HepG2 (cell line): ENCODE data around the gene RPS5. TPM values are rescaled to one million over a fixed set of nuclear protein-coding genes. Genes with fewer than 3 reads are reported as not detected.

ENCODE experiments used
- CHD2 ChIP-seq: IDR thresholded peaks from 2 replicates; pipeline ENCODE4 v1.6.1; 2011; ENCODE audit warnings: low read depth, low read length, improper control_type of control experiment
- IKZF5 ChIP-seq: IDR thresholded peaks from 2 replicates; pipeline ENCODE4 v1.6.1; 2018; ENCODE audit warnings: missing genetic modification reagents, mild to moderate bottlenecking, missing compliant biosample characterization
- PAWR ChIP-seq: sonication (generic); formaldehyde crosslinking; IDR thresholded peaks from 2 replicates; pipeline ENCODE4 v1.4.0; 2020; ENCODE audit warnings: missing genetic modification reagents, mild to moderate bottlenecking, borderline replicate concordance
- PRMT3 ChIP-seq: sonication (generic); formaldehyde crosslinking; IDR thresholded peaks from 2 replicates; pipeline ENCODE4 v1.8.1; 2022; ENCODE audit warnings: low read depth, mild to moderate bottlenecking, moderate library complexity, missing genetic modification reagents, borderline replicate concordance
- SAFB2 ChIP-seq: sonication (generic); formaldehyde crosslinking; IDR thresholded peaks from 2 replicates; pipeline ENCODE4 v1.5.1; 2020; ENCODE audit warnings: missing genetic modification reagents, low read depth, mild to moderate bottlenecking, borderline replicate concordance
- TBX3 ChIP-seq: fragments of 450-650 bp; IDR thresholded peaks from 2 replicates; pipeline ENCODE4 v1.6.1; 2017; ENCODE audit warnings: antibody characterized with exemption, mild to moderate bottlenecking, inconsistent platforms, borderline replicate concordance
- ZBTB7B ChIP-seq: sonication (generic); formaldehyde crosslinking; IDR thresholded peaks from 2 replicates; pipeline ENCODE4 v1.4.0; 2020; ENCODE audit warnings: missing genetic modification reagents
- ZNF770 ChIP-seq: sonication (generic); formaldehyde crosslinking; IDR thresholded peaks from 2 replicates; pipeline ENCODE4 v1.5.0; 2020; ENCODE audit warnings: mild to moderate bottlenecking, missing genetic modification reagents
- polyA plus RNA-seq, 8 experiments: library from polyadenylated mRNA; depleted of rRNA in 3 of 8; stranded (reverse) in 7 of 8; unstranded in 1 of 8; fragments of >200 nt; fragmentation: Illumina TruSeq in 4 of 8; extraction: Trizol in 4 of 8; gene quantifications; 2 replicates each; pipeline versions ENCODE4 v1.2.1 to v1.2.3, GENCODE V29; 2011 to 2016; ENCODE audit warnings: low read depth in 4 of 8, missing spikeins in 1 of 8, mixed read lengths in 1 of 8; ENCODE audit not compliant: insufficient read depth in 1 of 8
- total RNA-seq, 5 experiments: library from RNA; depleted of rRNA; stranded (reverse); fragments of >200 nt; fragmentation: Illumina TruSeq; extraction: Trizol; gene quantifications; 2 replicates each; pipeline ENCODE4 v1.2.3, GENCODE V29; 2016; ENCODE audit warnings: low read depth in 1 of 5
- TF ChIP-seq, protein P1 (sequence below): sonication (generic); formaldehyde crosslinking; IDR thresholded peaks from 2 replicates; pipeline ENCODE4 v1.4.0; 2020; ENCODE audit warnings: mild to moderate bottlenecking, missing genetic modification reagents
- TF ChIP-seq, protein P2 (sequence below): sonication (generic); formaldehyde crosslinking; IDR thresholded peaks from 2 replicates; pipeline ENCODE4 v1.4.0; 2020; ENCODE audit warnings: mild to moderate bottlenecking, missing genetic modification reagents
- TF ChIP-seq, protein P3 (sequence below): sonication (generic); formaldehyde crosslinking; IDR thresholded peaks from 2 replicates; pipeline ENCODE4 v1.5.0; 2020; ENCODE audit warnings: missing genetic modification reagents, mild to moderate bottlenecking, borderline replicate concordance

RPS5 gene
- total and polyA plus RNA-seq, 2 of the 13 experiments (the other 11 are each of a cell fraction or from before 2014, with no cell fraction given), result 1,544 to 4,408 TPM

DNA sequence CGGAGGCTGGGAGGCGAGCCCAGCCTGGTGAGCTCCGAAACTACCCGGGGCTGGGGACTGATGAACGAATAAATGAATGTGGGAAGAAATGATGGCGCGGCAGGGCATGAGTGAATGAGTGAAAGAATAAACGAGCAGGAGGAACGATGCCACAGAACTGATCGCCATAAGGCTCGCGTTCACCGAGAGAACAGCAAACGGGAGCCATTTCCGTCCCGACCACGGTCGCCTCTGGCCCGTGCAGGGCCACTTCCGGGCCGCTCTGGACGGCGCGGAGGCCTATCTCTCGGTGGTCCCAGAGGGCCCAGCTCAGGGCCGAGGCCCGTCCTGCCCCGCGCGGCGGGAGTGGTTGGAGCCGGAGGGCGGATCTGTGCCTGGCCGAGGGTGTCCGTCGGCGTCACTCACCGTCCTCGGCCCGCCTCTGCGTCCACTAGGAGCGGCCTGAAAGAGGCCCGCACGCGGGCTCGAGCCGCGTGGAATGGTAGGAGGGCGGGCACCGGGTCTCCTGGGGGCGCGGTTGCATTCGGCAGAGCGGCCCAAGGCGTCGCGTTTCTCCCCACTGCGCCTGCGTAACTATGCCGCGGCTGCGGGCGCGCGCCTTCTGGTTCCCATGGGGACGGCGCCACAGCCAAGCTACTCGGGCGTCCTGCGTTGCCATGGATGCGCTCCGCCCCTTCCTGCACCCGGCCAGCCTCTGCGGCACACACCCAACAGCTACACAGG is 24.6 kb upstream of the RPS5 start, which contains the start of gene ZNF497 (continued):
- TF ChIP-seq IKZF5 (CRISPR knock-in tag) (peak; percentile 87), PAWR (CRISPR knock-in tag) (no peak), ZBTB7B (peak; percentile 89), SAFB2 (CRISPR knock-in tag) (no peak), CHD2 (no peak), ZNF770 (CRISPR knock-in tag) (no peak), PRMT3 (no peak), TBX3 (0 out of 2 replicates have a peak, but pooled peaks have one; percentile 10)
- TF ChIP-seq, protein P1, sequence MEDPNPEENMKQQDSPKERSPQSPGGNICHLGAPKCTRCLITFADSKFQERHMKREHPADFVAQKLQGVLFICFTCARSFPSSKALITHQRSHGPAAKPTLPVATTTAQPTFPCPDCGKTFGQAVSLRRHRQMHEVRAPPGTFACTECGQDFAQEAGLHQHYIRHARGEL (CRISPR knock-in tag), result 0 out of 2 replicates have a peak, but pooled peaks have one; percentile 19
- TF ChIP-seq, protein P2, sequence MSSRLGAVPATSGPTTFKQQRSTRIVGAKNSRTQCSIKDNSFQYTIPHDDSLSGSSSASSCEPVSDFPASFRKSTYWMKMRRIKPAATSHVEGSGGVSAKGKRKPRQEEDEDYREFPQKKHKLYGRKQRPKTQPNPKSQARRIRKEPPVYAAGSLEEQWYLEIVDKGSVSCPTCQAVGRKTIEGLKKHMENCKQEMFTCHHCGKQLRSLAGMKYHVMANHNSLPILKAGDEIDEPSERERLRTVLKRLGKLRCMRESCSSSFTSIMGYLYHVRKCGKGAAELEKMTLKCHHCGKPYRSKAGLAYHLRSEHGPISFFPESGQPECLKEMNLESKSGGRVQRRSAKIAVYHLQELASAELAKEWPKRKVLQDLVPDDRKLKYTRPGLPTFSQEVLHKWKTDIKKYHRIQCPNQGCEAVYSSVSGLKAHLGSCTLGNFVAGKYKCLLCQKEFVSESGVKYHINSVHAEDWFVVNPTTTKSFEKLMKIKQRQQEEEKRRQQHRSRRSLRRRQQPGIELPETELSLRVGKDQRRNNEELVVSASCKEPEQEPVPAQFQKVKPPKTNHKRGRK, result no peak
- TF ChIP-seq, protein P3, sequence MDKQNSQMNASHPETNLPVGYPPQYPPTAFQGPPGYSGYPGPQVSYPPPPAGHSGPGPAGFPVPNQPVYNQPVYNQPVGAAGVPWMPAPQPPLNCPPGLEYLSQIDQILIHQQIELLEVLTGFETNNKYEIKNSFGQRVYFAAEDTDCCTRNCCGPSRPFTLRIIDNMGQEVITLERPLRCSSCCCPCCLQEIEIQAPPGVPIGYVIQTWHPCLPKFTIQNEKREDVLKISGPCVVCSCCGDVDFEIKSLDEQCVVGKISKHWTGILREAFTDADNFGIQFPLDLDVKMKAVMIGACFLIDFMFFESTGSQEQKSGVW (CRISPR knock-in tag), result no peak
